OCI-LY3 (cell line): ENCODE data around the gene SLC22A5.

Source experiments
- H2AFZ ChIP-seq: fragments of 200-600, 300-600 bp; shearing (Covaris generic); 2 replicates; pipeline ENCODE4 v1.6.0; 2014; ENCODE audit warnings: antibody characterized with exemption, low read depth, low read length
- H3K27ac ChIP-seq: fragments of 200-600, 300-600 bp; sonication (generic); 2 replicates; pipeline ENCODE4 v1.5.1; 2014; ENCODE audit warnings: mild to moderate bottlenecking, low read length, moderate library complexity, mixed read lengths
- H3K27me3 ChIP-seq: fragments of 200-600, 300-600 bp; sonication (generic); 2 replicates; pipeline ENCODE4 v1.6.1; 2014; ENCODE audit warnings: low read depth, low read length, mixed read lengths
- H3K36me3 ChIP-seq: fragments of 200-600, 300-600 bp; sonication (generic); replicated peaks from 2 replicates; pipeline ENCODE3; 2014; ENCODE audit warnings: low read depth, low read length, mixed read lengths
- H3K4me1 ChIP-seq: fragments of 300-600, 200-600 bp; sonication (generic); 2 replicates; pipeline ENCODE4 v1.6.1; 2014; ENCODE audit warnings: low read length, mixed read lengths
- H3K4me2 ChIP-seq: fragments of 200-600, 300-600 bp; sonication (generic); 2 replicates; pipeline ENCODE4 v1.6.1; 2014; ENCODE audit warnings: low read length, mixed read lengths
- H3K4me3 ChIP-seq: fragments of 300-600, 200-600 bp; sonication (generic); 2 replicates; pipeline ENCODE4 v1.5.1; 2014; ENCODE audit warnings: antibody characterized with exemption, mild to moderate bottlenecking, low read length, moderate library complexity
- H3K79me2 ChIP-seq: fragments of 300-600, 200-600 bp; shearing (Covaris generic); 2 replicates; pipeline ENCODE4 v1.6.1; 2014; ENCODE audit warnings: mild to moderate bottlenecking, low read length, mixed read lengths
- H3K9ac ChIP-seq: fragments of 300-600, 200-600 bp; shearing (Covaris generic); 2 replicates; pipeline ENCODE4 v1.6.0; 2014; ENCODE audit warnings: mild to moderate bottlenecking, low read length, moderate library complexity
- H3K9me3 ChIP-seq: fragments of 200-600, 300-600 bp; shearing (Covaris generic); 2 replicates; pipeline ENCODE4 v1.6.1; 2014; ENCODE audit warnings: low read length, mixed read lengths; ENCODE audit not compliant: insufficient read depth
- H4K20me1 ChIP-seq: fragments of 200-600, 300-600 bp; sonication (generic); 2 replicates; pipeline ENCODE4 v1.6.1; 2016; ENCODE audit warnings: low read length, mixed read lengths; ENCODE audit not compliant: insufficient read depth
- EZH2phosphoT487 ChIP-seq: fragments of 200-600 bp; shearing (Covaris generic); IDR thresholded peaks from 2 replicates; pipeline ENCODE4 v1.6.1; 2018; ENCODE audit warnings: antibody characterized with exemption, mixed run types, low read depth
- TF ChIP-seq, protein P1 (sequence below): fragments of 200-600, 300-600 bp; sonication (generic); IDR thresholded peaks from 2 replicates; pipeline ENCODE4 v1.5.1; 2014; ENCODE audit warnings: antibody characterized with exemption, low read length, low read depth

SLC22A5 gene

DNA sequence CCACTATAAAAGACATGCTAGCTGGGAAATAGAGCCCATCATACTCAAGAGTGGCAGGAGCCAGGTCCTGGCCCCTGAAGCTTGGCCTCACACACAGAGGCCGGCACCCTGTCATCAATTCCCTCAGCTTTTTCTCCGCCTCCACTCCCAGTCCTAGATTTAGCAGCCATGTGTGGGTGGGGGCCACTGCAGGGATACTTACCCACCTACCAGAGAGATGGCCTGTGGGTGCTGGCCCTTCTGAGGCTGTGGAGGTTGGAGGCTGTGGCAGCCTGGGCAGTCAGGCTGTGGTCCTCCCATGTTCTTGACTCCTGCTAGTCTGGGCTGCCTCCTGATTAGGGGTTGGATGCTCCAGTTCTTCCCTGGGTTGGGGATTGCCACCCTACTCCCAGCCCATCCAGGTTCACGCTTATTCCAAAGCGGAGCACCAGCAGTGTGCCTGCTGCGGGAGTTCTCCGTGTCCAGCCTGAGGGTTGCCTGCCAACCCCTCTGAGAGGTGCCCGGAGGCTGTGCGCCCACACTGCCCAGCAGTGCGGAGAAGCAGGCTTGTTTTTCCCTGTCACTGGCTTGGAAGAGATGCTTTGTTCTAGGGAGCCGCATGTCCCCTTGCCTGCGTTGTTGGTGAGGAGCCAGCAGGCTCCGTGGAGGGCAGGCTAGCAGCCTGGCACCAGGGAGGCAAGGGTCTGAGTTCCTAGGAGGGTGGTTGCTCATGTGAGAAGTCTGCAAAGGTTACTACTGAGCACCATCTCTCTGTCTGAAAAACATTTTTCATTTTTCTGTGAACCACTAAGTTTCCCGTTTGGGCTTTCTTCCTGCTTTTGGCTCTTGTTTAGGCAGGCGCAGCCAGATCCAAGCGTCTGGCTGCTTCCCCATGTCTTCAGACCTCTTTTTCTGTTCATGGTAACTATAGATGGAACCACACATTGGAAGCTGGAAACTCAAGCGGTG is 7.5 kb downstream of the SLC22A5 start:
- no peaks in the 10 kb centered on the region for H3K4me1 ChIP-seq
- no peaks in the 10 kb centered on the region for H4K20me1 ChIP-seq
- no peaks in the 10 kb centered on the region for H3K36me3 ChIP-seq
- H3K27me3 ChIP-seq: no peaks in the 10 kb centered on the region
- no peaks in the 10 kb centered on the region for H3K9me3 ChIP-seq
- no peak overlapping the region for H3K4me3 ChIP-seq
- no peak overlapping the region for H2AFZ ChIP-seq
- TF ChIP-seq, protein P1, sequence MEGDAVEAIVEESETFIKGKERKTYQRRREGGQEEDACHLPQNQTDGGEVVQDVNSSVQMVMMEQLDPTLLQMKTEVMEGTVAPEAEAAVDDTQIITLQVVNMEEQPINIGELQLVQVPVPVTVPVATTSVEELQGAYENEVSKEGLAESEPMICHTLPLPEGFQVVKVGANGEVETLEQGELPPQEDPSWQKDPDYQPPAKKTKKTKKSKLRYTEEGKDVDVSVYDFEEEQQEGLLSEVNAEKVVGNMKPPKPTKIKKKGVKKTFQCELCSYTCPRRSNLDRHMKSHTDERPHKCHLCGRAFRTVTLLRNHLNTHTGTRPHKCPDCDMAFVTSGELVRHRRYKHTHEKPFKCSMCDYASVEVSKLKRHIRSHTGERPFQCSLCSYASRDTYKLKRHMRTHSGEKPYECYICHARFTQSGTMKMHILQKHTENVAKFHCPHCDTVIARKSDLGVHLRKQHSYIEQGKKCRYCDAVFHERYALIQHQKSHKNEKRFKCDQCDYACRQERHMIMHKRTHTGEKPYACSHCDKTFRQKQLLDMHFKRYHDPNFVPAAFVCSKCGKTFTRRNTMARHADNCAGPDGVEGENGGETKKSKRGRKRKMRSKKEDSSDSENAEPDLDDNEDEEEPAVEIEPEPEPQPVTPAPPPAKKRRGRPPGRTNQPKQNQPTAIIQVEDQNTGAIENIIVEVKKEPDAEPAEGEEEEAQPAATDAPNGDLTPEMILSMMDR: no peak
- TF ChIP-seq EZH2phosphoT487: no peak
- H3K9ac ChIP-seq: no peak overlapping the region
- no peaks in the 10 kb centered on the region for H3K79me2 ChIP-seq
- no peak overlapping the region for H3K4me2 ChIP-seq
- no peak overlapping the region for H3K27ac ChIP-seq

DNA sequence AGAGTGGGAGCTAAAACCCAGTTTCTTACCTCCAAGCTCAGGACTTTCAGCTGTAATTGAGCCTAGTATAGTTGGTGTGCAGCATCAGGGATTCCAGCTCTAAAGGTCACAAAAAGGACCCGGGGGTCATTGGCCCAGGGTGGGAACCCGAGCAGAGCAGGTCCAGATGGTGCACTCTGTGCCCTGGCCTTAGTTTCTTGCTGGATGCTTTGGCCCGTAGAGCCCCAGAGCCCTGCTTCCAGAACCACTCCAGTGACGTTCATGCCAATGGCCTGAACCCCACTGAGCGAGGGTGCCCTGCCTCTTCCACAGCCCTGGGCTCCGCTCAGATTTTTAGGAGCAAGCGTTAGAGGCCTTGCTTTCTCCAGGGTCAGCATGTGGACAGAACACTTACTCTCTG is 8.2 kb downstream of the SLC22A5 start:
- no peaks in the 10 kb centered on the region for H3K79me2 ChIP-seq
- no peak for TF ChIP-seq EZH2phosphoT487
- TF ChIP-seq, protein P1: no peak
- H3K9me3 ChIP-seq: no peaks in the 10 kb centered on the region
- H3K27ac ChIP-seq: no peak overlapping the region
- no peak overlapping the region for H3K4me3 ChIP-seq
- H2AFZ ChIP-seq: no peak overlapping the region
- no peak overlapping the region for H3K4me2 ChIP-seq
- no peaks in the 10 kb centered on the region for H3K4me1 ChIP-seq
- no peaks in the 10 kb centered on the region for H3K27me3 ChIP-seq
- H4K20me1 ChIP-seq: no peaks in the 10 kb centered on the region
- H3K36me3 ChIP-seq: no peaks in the 10 kb centered on the region
- H3K9ac ChIP-seq: no peak overlapping the region

DNA sequence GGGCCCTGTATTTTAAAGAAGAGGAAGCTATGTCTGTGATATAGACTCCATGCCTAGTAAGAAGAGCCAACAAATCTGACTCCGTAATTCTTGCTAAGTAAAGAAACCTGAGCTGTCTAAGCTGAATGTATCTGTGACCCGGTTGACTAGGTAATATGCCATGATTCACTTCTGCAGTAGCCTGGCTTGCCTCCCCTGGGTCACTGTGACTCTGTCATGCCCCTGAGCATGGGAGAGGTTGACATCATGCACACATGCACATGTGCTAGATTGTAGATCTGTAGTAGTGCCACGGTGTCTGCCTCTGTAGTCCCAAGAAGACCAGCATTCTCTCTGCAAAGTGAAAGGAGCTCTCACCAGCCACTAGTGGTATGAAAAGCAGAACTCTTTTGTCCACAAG is 9.1 kb downstream of the SLC22A5 start:
- H2AFZ ChIP-seq: no peak overlapping the region
- no peaks in the 10 kb centered on the region for H3K36me3 ChIP-seq
- no peaks in the 10 kb centered on the region for H3K79me2 ChIP-seq
- H3K9ac ChIP-seq: no peak overlapping the region
- H3K4me3 ChIP-seq: no peak overlapping the region
- H3K4me1 ChIP-seq: no peaks in the 10 kb centered on the region
- no peaks in the 10 kb centered on the region for H3K27me3 ChIP-seq
- no peaks in the 10 kb centered on the region for H4K20me1 ChIP-seq
- no peak overlapping the region for H3K4me2 ChIP-seq
- H3K27ac ChIP-seq: no peak overlapping the region
- no peaks in the 10 kb centered on the region for H3K9me3 ChIP-seq
- no peak for TF ChIP-seq EZH2phosphoT487
- TF ChIP-seq, protein P1: no peak

DNA sequence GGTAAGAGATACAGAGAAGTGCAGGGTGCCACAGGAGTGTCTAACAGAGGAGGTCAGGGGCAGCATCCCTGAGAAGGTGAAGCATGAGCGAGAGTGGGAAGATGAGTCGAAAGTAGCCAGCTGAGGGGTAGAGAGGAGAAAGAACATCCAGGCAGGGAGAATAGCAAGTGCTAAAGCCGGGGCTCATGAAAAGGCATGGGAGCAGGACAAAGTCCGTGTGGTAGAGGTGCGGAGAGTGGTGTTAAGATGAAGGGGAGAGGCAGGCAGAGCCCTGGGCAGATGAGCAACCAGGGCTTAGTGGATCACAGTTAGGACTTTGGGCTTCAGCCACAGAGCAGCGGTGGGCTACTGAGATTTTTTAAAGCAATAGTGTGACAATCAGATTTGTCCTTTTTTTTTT is 10.5 kb downstream of the SLC22A5 start:
- Histone ChIP-seq H3K36me3 (no peaks in the 10 kb centered on the region), H2AFZ (no peak overlapping the region), H3K4me2 (no peak overlapping the region), H3K4me1 (no peaks in the 10 kb centered on the region), H4K20me1 (no peaks in the 10 kb centered on the region), H3K9me3 (no peaks in the 10 kb centered on the region), H3K79me2 (no peaks in the 10 kb centered on the region), H3K27ac (no peak overlapping the region), H3K4me3 (no peak overlapping the region), H3K9ac (no peak overlapping the region), H3K27me3 (no peaks in the 10 kb centered on the region)
- TF ChIP-seq, protein P1: no peak
- no peak for TF ChIP-seq EZH2phosphoT487
